ACHN (cell line): ENCODE data around the gene KANSL1.
A peak's percentile ranks its signal among the peaks of the same experiment; 100 is the strongest.

Experiments used
- DNase-seq: peaks from one replicate; pipeline ENCODE4 v3.0.0-alpha.2; 2015
- in situ Hi-C: cut with HindIII; loops from 2 replicates; pipeline ENCODE4 v1.10.0; 2017; ENCODE audit warnings: low sequenced_read_pairs, low pct_ligation_motif_present, low pct_unique_long_range_greater_than_20kb

The KANSL1 gene

DNA sequence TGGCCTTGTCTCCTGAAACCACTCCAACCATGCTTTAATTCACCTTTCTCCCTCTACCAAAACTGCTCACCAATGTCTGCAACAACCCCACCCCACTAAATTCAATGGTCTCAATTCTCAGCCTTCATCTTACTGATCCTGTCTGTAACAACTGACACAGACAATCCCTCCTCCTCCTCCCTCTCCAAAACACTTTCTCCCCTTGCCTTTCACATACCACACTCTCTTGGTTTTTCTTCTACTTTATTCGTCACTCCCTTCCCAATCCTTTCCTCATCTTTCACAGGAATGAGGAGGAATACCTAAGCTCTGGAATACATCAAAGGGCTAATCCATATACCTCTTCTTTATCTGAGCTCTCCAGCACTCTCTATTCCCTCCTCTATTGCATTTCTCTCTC lies 128.8 kb downstream of the KANSL1 start:
- DNase-seq = no peak
- in situ Hi-C loops = no loop called here

DNA sequence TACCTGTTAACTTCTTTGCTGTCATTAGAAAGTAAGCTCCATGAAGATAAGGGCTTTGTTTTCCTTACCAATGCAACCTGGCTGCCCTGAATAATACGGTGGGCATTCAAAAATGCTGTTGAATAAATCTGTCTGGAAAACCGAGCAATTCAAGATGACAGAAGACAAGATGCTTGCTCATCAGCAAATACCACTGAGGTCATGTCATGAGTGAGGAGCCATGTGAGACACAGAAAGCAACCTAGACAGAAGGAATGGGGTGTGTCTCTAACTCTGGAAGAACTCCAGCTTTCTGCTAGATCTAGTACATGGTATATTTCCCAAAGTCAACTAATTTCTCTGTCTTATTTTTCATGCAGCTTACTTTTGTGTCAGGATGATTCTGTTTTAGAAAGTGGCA lies 130.0 kb downstream of the KANSL1 start:
- DNase-seq = peak; percentile 81
- in situ Hi-C loops = no loop called here

DNA sequence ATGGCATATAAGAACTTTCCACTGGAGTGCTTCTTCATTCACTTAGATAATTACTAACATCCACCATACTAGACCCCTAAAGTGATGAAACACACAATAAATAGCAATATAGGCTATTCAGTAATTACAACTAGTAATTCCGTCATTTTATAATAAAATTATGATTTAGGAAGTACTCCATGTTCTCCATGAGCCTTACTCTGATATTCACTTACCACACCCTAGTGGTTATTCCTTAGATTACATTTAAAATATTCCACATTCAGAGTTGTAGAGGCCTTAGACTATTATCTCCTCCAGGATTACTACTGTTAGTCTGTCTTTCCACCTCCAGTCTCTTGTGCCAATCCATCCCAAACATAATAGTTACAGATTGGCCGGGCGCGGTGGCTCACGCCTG lies 131.8 kb downstream of the KANSL1 start:
- DNase-seq = peak; percentile 63
- in situ Hi-C loops = no loop called here

DNA sequence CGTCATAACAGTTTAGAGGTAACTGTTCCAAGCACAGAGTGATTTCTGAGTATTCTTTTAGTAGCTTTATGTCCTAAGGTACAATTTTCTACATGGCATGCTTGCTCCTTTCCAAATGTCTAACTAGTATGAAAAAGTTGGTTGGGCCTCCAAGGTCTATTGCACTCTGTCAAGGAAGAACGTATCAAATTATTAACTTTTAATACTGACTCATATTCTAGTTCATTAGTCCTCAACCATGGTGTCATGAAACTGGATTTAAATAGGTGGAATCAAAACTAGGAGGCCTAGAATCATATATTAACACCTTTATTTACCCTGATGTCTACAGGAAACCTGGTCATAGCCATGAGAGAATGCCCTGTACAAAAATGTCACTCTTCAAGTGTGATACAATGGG lies 132.8 kb downstream of the KANSL1 start:
- peak; percentile 47 for DNase-seq
- in situ Hi-C loops = no loop called here

DNA sequence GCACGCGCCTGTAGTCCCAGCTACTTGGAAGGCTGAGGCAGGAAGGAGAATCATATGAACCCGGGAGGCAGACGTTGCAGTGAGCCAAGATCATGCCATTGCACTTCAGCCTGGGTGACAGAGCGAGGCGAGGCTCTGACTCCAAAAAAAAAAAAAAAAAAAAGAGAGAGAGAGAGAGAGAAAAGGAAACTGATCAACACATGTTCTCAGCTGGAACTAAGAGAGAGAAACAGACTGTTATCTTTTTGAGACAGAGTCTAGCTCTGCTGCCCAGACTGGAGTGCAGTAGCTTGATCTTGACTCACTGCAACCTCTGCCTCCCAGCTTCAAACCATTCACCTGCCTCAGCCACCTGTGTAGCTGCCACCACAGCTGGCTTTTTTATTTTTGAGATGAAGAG lies 133.7 kb downstream of the KANSL1 start:
- no peak for DNase-seq
- in situ Hi-C loops = no loop called here

DNA sequence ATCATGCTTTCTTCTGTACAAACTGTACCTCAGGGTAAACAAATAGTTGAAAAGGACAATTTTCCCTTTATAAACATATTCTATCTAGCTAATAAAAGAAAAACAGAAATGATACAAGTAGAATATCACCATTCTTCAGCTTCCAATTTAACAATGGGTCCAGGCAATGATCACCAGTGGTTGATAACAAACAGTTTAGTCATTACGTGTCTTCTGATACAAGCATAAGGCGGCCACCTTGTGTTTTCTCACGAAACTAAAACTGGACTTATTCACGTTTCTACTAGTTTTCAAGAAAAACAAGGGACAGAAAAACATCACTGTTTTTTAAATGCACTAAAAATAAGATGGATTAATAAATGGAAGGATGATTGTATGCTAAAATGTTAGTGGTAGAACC lies 135.9 kb downstream of the KANSL1 start:
- DNase-seq = no peak
- in situ Hi-C loops = no loop called here

DNA sequence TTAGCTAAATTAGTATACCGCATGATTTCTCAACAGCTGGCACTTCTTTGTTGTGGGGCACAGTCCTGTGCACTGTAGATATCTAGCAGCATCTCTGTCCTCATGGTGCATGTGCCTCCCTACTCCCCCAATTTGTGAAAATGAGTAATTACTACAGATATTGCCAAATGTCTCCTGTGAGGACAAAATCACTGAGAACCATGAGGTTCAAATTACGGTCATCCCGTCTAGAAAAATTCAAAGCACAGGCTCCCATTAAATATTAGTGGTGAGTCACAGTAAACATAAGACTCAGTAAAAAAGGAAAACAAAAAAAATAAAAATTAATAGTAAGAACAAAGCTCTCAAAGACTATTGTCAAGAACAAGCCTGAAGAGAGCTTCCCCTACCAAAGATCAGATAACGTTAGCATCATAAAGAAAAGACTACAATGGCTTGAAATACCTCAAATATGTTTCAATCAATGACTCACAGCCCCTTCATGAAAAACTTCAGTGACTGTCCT lies 136.4 kb downstream of the KANSL1 start:
- DNase-seq = no peak

DNA sequence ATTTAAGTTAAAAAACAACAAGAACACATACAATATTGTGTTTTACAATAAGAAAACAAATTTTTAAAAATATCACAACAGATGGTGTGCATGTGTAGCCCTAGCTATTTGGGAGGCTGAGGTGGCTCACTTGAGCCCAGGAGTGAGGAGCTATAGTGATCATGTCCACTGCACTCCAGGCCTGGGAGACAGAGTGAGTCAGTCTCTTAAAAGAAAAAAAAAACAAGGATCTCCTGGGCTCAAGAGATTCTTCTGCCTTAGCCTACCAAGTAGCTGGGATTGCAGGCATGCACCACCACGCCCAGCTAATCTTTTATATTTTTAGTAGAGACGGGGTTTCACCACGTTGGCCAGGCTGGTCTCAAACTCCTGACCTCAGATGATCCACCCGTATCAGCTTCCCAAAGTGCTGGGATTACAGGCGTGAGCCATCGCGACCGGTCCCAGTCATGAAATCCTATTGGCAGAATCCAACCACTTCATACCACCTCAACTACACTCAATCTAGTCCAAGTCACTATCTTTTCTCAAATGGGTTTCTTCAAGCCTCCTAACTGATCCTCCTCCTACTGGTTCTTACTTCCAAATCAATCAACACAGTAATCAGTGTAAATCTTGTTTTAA lies 139.2 kb downstream of the KANSL1 start:
- in situ Hi-C loops = no loop called here
- DNase-seq = no peak

More for the DNA sequence above, 136.4 kb downstream of the KANSL1 start:
- in situ Hi-C loops = no loop called here

DNA sequence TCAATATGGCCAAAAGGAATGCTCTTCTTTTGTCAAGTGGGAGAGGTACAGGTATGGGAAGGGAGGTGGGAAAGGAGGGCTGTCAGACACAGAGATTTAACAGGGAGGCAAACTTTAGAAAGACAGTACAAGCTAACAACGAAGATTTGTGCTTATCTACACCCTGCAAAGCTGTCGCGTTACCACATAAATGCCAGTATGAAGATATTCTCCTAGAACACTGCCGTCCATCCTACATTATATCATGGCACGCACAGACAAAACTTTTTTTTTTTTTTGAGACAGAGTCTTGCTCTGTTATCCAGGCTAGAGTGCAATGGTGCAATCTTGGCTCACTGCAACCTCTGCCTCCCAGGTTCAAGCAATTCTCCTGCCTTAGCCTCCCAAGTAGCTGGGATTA lies 143.6 kb downstream of the KANSL1 start:
- DNase-seq = no peak
- in situ Hi-C loops = no loop called here

DNA sequence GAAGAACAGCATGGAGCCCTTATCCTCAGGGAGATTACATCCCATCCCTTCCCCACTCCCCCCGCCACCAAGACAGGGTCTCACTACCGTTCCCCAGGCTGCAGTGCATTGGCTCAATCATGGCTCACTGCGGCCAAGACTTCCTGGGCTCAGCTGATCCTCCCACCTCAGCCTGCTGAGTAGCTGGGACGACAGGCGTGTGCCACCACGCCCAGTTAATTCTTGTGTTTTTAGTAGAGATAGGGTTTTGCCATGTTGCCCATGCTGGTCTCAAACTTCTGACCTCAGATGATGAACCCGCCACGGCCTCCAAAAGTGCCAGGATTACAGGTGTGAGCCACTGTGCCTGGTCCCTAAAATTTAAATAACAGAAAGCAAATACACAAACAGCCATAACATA lies 145.4 kb downstream of the KANSL1 start:
- in situ Hi-C loops = no loop called here

DNA sequence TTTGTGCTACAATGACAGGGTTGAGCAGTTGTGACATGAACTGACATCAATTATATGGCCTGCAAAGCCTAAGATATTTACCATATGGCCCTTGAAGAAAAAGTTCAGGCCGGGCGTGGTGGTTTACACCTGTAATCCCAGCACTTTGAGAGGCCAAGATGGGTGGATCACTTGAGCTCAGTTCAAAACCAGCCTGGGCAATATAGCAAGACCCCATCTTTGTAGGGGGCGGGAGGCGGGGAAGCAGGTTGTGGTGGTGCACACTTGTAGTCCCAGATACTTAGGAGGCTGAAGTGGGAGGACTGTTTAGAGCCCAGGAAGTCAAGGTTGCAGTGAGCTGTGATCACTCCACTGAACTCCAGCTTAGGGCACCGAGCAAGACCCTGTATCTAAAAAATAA lies 145.8 kb downstream of the KANSL1 start:
- in situ Hi-C loops = no loop called here
- DNase-seq = no peak

More for the DNA sequence above, 145.4 kb downstream of the KANSL1 start:
- DNase-seq = no peak

DNA sequence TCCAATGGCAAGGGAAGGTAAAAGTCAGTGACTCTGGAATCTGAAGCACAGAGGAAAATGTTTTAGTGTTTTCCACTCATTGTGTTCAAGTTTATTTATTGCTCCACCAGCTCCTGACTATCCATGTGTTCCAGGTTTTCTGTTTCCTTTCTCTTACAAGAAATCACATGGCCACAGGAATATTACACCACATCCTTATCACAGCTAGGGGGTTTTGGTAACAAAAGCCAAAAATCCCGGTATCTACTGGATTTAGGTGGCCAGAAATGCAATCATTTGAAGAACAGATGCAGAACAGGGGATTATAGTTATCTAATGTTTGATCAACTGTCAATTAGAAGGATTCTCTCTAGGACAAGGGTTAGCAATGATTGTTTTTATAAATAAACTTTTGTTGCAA lies 146.3 kb downstream of the KANSL1 start:
- no peak for DNase-seq

DNA sequence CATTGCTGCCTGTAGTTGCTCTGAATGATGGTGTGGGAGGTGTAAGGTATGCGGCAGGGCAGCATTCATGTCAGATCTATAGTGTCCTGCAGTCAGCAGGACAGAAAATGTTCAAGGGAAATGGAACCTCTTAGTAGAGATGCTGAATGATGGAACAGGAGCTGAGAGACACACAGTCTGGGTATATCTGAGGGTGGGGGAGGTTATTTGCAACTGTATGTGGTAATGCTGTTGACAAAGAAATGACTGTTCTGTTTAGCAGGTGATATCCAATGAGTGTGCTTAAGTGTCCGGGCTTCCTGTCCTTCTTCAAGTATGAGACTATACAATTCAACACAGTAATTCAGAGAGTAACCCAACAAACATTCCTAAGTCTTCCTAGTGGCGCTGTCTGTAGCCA lies 147.6 kb downstream of the KANSL1 start:
- no peak for DNase-seq
- in situ Hi-C loops = no loop called here

More for the DNA sequence above, 146.3 kb downstream of the KANSL1 start:
- in situ Hi-C loops = no loop called here

DNA sequence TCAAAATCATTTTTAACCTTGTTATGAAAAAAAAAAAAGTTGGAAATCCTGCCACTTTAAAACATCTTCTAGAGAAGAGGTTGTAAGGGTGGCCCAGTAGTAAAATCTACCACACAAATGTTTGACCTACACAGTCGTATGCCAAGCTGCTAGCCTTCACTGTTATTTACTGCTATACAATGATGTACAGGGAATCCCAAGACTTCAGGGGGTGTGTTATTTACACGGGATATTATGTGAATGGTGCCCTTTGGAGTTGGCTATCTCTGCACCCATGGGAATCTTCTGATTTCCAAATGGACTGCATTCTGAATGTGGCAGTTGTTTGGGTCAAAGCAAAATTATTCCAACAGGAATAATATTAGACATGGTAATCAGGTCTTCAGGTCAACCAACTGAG lies 148.2 kb downstream of the KANSL1 start:
- in situ Hi-C loops = no loop called here
- no peak for DNase-seq

DNA sequence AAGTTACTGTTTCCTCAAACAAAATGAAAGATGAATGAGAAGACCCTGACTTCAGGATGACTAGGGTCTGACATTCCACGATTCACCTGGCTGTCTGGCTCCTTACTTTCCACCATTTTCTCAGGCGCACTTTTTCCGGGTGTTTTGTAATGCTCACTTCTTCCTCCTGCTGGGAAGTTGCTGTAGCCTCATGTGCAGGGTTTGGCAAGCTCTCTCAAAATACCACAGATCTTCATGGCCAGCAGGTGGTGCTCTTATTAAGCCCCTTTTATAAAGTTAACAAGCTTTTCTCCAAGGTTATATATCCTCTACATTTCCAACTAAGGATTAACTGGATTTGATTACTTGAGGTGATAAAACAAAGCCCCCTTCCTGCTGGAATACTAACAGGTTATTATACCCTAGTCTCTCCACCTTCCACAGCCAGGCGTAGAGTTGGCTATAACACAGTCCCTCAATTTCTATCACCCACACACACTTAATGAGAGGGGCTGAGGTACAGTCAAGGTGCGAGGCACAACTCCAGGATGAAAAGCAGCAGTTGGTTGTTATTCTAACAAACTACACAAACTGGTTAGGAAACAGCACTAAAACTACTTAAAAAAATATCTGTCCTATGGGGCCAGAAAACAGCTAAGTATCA lies 148.8 kb downstream of the KANSL1 start:
- DNase-seq = peak; percentile 91
- in situ Hi-C loops = no loop called here

DNA sequence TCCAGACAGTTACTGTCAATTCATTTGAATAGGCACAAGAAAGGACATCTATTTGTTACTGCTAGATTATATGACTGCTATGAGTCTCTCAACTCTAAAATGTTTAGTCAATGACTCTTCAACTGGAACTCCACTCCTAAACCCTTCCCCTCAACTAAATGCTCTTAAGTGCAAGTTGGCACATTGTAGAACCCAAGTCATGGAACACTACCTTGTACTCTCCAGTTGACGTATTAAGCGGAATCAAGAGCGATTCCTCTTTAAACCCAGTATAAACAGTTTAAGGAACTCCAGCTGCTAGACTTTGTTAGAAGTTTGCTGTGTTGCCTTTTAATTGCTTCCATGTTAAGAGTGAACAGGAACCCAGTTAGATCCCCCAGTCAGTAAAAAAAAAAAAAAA lies 149.6 kb downstream of the KANSL1 start:
- in situ Hi-C loops = no loop called here
- no peak for DNase-seq

DNA sequence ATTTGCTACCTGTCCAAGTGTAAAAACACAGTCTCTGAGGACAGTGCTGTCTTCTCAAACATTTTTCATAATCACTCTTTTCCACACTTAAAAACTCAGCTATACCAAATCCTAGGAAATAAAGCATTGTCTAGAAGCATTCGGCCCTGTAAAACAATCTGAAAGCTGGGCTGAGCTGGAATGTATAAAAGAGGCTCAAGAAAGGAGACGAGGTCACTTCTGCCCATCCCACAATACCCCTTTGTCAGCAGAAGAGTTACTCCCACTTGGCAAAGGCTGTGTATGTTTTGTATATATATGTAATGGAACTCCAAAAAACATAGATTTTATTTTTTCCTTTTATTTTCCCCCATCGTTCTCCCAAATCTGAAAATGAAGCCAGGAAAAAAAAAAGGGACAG lies 150.3 kb downstream of the KANSL1 start:
- in situ Hi-C loops = no loop called here
- DNase-seq = no peak

DNA sequence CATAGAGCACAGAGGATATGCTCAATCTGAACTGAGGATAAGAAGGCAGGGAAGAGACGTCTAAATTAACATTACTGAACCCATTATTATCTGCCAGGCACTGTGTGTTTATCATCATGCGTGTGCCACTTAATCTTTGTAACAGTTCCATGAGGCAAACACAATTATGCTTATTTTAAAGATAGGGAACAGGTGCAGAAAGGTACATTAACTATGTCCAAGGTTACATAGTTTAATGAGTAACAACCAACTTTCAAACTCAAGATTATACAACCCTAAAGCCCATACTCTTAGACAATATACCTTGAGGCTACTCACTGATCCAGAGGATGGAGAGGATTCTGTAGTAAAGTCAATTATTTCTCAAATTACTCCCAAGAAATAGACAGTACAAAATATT lies 151.0 kb downstream of the KANSL1 start:
- in situ Hi-C loops = no loop called here
- no peak for DNase-seq

DNA sequence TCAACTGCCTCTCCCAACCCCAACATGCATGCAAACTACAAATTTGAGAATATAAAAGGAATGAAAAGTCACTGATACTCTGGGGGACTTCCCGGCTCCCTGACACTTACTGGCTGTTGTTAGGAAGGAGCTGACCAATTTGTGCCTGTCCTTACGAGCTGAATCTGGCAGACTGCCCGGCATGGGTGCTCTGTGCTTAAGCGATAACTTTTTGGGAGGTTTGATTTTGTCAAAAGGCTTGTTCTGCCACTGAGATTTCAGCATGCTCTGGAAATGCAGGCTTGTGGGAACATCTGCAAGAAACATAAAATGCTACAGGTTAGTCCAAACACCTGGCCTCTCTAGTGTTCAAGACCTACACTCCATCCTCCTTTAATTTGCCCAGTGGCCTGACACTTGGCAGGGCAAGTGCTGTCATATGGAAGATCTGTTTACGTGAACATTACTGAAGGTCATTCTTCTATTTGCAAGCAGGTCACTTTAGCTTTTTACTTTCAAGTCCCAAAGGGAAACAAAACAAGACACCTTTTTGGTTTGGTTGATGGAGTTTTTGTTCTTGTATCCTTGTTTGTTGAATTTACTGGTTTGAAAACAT lies 153.5 kb downstream of the KANSL1 start:
- in situ Hi-C loops = no loop called here

DNA sequence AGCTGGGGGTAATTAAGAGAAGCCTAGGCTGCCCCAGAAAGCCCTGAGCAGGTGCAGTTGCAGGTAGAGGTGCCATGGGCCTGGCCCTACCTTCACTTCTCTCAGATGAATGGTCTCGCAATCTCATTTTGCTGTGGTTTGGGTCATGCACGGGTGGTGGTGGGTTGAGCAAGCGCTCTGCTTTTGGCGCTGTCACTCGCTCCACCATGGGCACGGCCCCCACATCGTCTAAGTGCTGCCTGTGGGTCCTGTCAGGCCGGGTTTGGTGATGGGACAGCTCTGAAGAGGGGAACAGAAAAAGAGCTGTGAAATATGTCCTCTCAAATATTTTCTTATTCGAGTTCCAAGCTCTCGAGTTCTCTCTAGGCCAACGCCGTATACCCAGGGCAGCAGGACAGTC lies 154.3 kb downstream of the KANSL1 start:
- in situ Hi-C loops = no loop called here
- no peak for DNase-seq

More for the DNA sequence above, 153.5 kb downstream of the KANSL1 start:
- DNase-seq = no peak
